ENCODE data around the gene LDB3.
"Not testable (repeated sequence)": the region's sequence is repeated elsewhere in the genome, so short reads cannot be mapped to it uniquely, and the experiment has no call there.

The LDB3 gene

DNA sequence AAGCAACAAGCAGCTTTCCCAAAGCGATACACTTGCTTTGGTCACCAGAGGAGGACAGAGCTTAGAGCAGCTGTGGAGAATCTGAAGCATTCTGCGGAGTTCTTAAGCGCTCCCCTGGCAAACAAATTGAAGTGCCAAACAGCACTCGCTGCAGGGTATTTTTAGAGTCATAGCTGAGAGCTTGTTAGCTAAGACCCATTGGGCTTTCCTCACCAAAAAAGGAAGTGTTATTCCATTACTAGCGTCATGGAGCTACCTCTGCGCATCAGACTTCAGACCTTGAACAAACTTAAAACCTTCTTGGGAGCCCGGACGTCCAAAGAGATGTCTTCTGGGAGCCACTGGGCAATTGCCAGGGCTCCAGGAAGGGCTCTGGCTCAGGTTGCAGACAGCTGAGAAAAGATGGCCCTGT lies 65.0 kb downstream of the LDB3 start:
- WGBS, 2 experiments (ENCODE audit: insufficient coverage in 2 of 2) = 84 to 94% methylated on average over 8 of the region's 8 CpGs
- H3K4me3 ChIP-seq (ENCODE audit: extremely low read depth, insufficient read depth, low read length, poor library complexity, severe bottlenecking) = no peak overlapping the region
- no peak overlapping the region for H3K27ac ChIP-seq (ENCODE audit: low read depth, low read length, severe bottlenecking)
- no peaks in the 10 kb centered on the region for H3K4me1 ChIP-seq (ENCODE audit: control insufficient read depth, insufficient read depth, low read length, poor library complexity, severe bottlenecking)
- no peaks in the 10 kb centered on the region for H3K9me3 ChIP-seq (ENCODE audit: control insufficient read depth, low read length)
- no peaks in the 10 kb centered on the region for H3K36me3 ChIP-seq (ENCODE audit: control insufficient read depth, insufficient read depth, low read length)

DNA sequence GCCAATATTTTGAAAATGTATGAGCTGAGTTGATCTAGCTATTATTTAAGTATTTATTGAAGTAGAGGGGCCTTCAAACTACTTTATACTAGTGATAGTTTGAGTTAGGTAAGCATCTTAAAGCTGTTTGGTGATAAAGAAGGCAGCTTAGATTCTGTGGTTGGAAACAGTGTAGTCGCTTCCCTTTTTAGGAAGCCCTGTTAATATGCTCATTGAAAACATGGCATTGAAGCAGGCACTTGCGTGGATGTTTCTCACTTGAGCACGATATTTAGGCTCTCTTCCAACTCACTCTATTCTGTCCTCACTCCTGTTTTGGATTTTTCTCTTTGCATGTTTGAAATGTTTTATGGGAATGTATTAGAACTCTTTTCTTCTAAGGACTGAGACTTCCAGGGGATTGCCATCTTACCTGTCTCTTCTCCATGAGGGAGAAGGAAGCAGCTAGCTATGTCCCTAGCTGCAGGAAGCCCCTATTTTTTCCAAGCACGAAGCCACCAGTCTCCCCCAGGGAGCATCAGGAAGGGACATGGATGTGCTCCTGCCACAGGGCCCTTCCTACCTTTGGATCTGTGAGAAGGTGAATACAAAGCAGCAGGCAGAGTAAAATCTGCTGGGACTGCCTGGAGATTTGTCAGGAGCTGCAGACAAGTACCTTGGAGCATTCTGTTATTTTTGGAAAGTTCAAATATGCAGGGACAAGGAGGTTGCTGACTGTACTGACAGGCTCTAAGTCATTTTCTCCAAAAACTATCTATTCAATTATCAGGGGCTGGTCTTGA lies 66.1 kb downstream of the LDB3 start:
- Histone ChIP-seq H3K4me1 (ENCODE audit: control insufficient read depth, insufficient read depth, low read length, poor library complexity, severe bottlenecking) (no peaks in the 10 kb centered on the region), H3K9me3 (ENCODE audit: control insufficient read depth, low read length) (no peaks in the 10 kb centered on the region), H3K36me3 (ENCODE audit: control insufficient read depth, insufficient read depth, low read length) (no peaks in the 10 kb centered on the region), H3K27ac (ENCODE audit: low read depth, low read length, severe bottlenecking) (no peak overlapping the region), H3K4me3 (ENCODE audit: extremely low read depth, insufficient read depth, low read length, poor library complexity, severe bottlenecking) (no peak overlapping the region)
- WGBS, 2 experiments (ENCODE audit: insufficient coverage in 2 of 2) = 83 to 100% methylated on average over 1 of the region's 4 CpGs

DNA sequence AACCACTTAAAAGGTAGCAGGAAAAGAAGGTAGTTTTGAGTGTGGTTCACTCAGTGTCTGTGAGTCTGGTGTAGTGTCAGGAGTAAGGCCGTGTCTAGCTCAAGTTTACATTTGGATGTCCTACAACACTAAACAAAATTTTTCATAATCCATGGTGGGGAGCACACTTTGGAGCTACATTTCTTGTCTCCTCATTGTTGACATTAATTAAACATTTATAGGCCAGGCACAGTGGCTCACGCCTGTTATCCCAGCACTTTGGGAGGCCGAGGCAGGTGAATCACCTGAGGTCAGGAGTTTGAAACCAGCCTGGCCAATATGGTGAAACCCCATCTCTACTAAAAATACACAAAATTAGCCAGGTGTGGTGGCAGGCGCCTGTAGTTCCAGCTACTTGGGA lies 67.0 kb downstream of the LDB3 start:
- H3K27ac ChIP-seq (ENCODE audit: low read depth, low read length, severe bottlenecking); H3K4me3 ChIP-seq (ENCODE audit: extremely low read depth, insufficient read depth, low read length, poor library complexity, severe bottlenecking); H3K4me1 ChIP-seq (ENCODE audit: control insufficient read depth, insufficient read depth, low read length, poor library complexity, severe bottlenecking); H3K36me3 ChIP-seq (ENCODE audit: control insufficient read depth, insufficient read depth, low read length); H3K9me3 ChIP-seq (ENCODE audit: control insufficient read depth, low read length): not testable (repeated sequence)
- 83 to 86% methylated on average over 1 of the region's 4 CpGs for WGBS, 2 experiments (ENCODE audit: insufficient coverage in 2 of 2)

DNA sequence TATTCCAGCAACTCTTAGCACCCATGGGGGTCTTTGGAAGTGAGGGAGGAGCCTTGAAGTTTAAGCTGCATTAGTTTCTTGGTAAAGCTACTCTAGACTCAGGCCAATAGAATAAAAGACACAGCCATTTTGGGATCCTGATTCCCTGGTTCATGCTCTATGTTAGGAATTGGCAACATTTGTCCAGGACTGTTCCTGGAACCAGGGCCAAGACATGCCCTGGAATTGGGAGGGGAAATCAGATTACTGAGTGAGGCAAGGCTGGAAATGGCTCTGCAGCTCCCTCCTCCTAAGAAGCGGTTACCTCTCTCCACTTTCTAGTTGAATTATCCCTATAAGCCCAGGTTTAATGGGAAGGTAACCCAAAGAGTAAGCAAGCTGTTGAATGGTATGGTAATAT lies 73.9 kb downstream of the LDB3 start:
- Histone ChIP-seq H3K4me3 (ENCODE audit: extremely low read depth, insufficient read depth, low read length, poor library complexity, severe bottlenecking) (no peak overlapping the region), H3K9me3 (ENCODE audit: control insufficient read depth, low read length) (no peaks in the 10 kb centered on the region), H3K27ac (ENCODE audit: low read depth, low read length, severe bottlenecking) (no peak overlapping the region), H3K4me1 (ENCODE audit: control insufficient read depth, insufficient read depth, low read length, poor library complexity, severe bottlenecking) (no peaks in the 10 kb centered on the region), H3K36me3 (ENCODE audit: control insufficient read depth, insufficient read depth, low read length) (no peaks in the 10 kb centered on the region)
- WGBS, 2 experiments (ENCODE audit: insufficient coverage in 2 of 2) = no CpG with 5 or more reads among the region's 1 CpG

DNA sequence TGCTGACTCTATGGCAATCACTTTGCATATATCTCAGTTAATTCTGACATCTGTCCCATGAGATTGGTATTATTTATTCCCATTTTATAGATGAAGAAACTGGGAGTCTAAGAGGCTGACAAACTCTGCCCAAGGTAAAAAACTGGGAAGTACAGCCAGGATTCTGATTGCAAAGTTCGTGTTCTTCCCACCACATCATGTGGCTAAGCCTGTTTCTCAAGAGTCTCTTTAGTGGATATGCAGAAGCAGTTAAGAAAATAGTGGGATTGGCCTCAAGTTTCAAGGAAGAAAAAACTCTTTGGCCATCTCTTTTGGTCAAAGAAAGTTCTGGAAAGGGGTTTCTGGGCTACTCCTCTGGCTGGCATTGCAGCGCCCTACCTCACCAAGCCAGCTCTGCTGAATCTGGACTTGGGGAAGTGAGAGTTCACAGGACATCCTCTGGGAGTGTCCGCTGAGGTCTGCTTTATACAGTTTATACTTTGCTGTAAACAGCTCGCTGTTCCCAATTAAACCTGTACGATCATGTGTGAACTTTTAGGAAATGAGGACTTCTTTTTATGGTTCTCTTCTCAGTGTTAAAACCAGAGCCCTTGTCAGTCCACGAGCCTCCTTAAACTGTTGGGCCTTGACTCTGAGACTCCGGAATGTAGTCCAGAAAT lies 75.9 kb downstream of the LDB3 start:
- Histone ChIP-seq H3K4me3 (ENCODE audit: extremely low read depth, insufficient read depth, low read length, poor library complexity, severe bottlenecking) (no peak overlapping the region), H3K9me3 (ENCODE audit: control insufficient read depth, low read length) (no peaks in the 10 kb centered on the region), H3K27ac (ENCODE audit: low read depth, low read length, severe bottlenecking) (no peak overlapping the region), H3K4me1 (ENCODE audit: control insufficient read depth, insufficient read depth, low read length, poor library complexity, severe bottlenecking) (no peaks in the 10 kb centered on the region), H3K36me3 (ENCODE audit: control insufficient read depth, insufficient read depth, low read length) (no peaks in the 10 kb centered on the region)
- 88 to 95% methylated on average over 6 of the region's 7 CpGs for WGBS, 2 experiments (ENCODE audit: insufficient coverage in 2 of 2)

DNA sequence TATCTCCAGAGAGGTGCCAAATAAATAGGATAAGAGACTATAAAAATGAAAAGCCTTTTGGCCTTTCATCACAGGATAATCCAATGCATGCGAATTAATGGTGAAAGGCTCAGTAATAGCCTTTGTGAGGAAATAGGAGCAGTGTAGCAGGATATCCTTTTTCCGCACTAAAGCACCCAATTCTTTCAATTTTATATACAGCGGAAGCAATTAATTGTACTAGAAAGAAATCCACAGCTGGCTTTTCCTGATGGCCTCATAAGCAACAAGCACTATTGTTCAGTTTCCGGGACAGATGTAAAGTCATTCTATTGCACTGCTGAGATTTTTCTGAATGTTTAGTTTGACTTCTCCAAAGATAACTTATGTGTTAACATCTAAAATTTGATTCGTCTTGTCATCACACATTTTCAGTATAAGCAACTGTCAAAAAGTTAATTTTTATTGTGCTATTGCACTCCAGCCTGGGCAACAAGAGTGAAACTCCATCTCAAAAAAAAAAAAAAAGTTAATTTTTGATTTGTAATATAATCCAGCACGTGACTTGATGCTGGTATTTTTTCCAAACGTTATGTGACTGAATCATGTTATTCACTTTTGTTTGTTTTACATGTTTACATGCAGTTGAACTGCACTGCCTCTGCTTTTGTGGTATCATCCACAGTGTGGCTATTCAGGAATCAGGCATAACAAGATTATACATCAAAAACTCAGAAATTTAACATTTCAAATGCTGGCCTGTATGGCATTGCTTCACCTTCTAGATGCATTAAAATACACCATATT lies 79.7 kb downstream of the LDB3 start:
- Histone ChIP-seq H3K4me1 (ENCODE audit: control insufficient read depth, insufficient read depth, low read length, poor library complexity, severe bottlenecking) (no peaks in the 10 kb centered on the region), H3K27ac (ENCODE audit: low read depth, low read length, severe bottlenecking) (no peak overlapping the region), H3K36me3 (ENCODE audit: control insufficient read depth, insufficient read depth, low read length) (no peaks in the 10 kb centered on the region), H3K9me3 (ENCODE audit: control insufficient read depth, low read length) (no peaks in the 10 kb centered on the region), H3K4me3 (ENCODE audit: extremely low read depth, insufficient read depth, low read length, poor library complexity, severe bottlenecking) (no peak overlapping the region)
- 90 to 100% methylated on average over 1 to 6 of the region's 7 CpGs for WGBS, 2 experiments (ENCODE audit: insufficient coverage in 2 of 2)

DNA sequence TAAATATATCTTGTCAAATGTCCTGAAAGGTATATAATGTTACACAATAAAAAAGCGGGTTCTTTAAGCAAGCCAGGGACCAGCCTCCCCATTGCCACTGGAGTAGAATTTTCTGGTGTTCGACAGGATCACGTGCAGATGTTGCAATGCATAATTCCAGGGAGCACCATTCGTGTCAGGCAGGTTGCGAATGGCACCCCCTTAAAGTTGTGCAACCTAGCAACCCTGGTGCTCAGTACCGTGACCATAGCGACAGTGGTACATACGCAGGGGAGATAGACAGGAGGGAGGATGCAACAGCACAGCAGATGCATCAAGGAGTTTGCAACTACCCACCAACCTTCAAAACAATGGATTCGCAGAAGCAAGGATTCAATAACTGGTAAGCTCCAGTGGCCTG lies 81.5 kb downstream of the LDB3 start:
- Histone ChIP-seq H3K4me1 (ENCODE audit: control insufficient read depth, insufficient read depth, low read length, poor library complexity, severe bottlenecking) (peaks cover 7% of the 10 kb centered on the region), H3K4me3 (ENCODE audit: extremely low read depth, insufficient read depth, low read length, poor library complexity, severe bottlenecking) (no peak overlapping the region), H3K9me3 (ENCODE audit: control insufficient read depth, low read length) (no peaks in the 10 kb centered on the region), H3K36me3 (ENCODE audit: control insufficient read depth, insufficient read depth, low read length) (no peaks in the 10 kb centered on the region), H3K27ac (ENCODE audit: low read depth, low read length, severe bottlenecking) (no peak overlapping the region)
- whole genome bisulfite sequencing, 2 experiments (ENCODE audit: insufficient coverage in 2 of 2) = 92 to 96% methylated on average over 6 to 9 of the region's 9 CpGs

DNA sequence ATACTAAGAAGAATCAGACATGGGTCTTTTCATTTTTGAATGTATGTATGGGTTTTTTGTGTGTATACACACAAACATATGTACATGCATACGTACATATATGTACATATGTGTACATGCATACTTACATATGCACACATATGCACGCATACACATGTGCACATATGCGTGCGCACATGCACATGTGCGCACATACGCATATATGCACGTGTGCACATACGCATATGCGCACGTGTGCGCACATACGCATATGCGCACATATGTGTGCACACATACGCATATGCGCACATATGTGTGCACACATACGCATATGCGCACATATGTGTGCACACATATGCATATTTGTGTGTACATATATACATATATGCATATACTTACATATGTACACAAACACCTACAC lies 83.2 kb downstream of the LDB3 start:
- Histone ChIP-seq H3K27ac (ENCODE audit: low read depth, low read length, severe bottlenecking) (no peak overlapping the region), H3K4me1 (ENCODE audit: control insufficient read depth, insufficient read depth, low read length, poor library complexity, severe bottlenecking) (peaks cover 8% of the 10 kb centered on the region), H3K9me3 (ENCODE audit: control insufficient read depth, low read length) (no peaks in the 10 kb centered on the region), H3K4me3 (ENCODE audit: extremely low read depth, insufficient read depth, low read length, poor library complexity, severe bottlenecking) (no peak overlapping the region), H3K36me3 (ENCODE audit: control insufficient read depth, insufficient read depth, low read length) (no peaks in the 10 kb centered on the region)
- 82% methylated on average over 12 of the region's 17 CpGs; no CpG with 5 or more reads in 1 of the 2 experiments for WGBS, 2 experiments (ENCODE audit: insufficient coverage in 2 of 2)

DNA sequence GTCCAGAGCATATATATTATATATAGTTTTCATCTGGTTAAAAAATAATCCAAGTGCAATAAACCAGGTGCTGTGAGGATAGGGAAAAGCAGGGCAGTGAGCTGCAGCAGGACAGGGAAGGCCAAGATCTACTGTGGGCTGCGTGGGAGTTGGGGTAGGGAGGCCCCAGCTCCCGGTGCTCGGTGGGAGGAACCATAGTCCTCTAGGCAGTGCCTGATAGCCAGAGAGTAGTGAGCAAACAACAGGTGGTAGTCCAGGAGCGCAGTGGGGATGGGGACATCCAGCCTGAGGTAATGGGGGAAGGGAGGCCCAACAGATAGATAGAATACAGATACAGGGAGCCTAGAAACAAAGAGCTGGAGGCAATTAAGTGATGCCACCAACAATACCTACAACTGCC lies 84.0 kb downstream of the LDB3 start:
- no peak overlapping the region for H3K27ac ChIP-seq (ENCODE audit: low read depth, low read length, severe bottlenecking)
- H3K4me1 ChIP-seq (ENCODE audit: control insufficient read depth, insufficient read depth, low read length, poor library complexity, severe bottlenecking) = peaks cover 8% of the 10 kb centered on the region
- H3K36me3 ChIP-seq (ENCODE audit: control insufficient read depth, insufficient read depth, low read length) = no peaks in the 10 kb centered on the region
- no peak overlapping the region for H3K4me3 ChIP-seq (ENCODE audit: extremely low read depth, insufficient read depth, low read length, poor library complexity, severe bottlenecking)
- no peaks in the 10 kb centered on the region for H3K9me3 ChIP-seq (ENCODE audit: control insufficient read depth, low read length)
- WGBS, 2 experiments (ENCODE audit: insufficient coverage in 2 of 2) = 80 to 96% methylated on average over 2 to 4 of the region's 4 CpGs

DNA sequence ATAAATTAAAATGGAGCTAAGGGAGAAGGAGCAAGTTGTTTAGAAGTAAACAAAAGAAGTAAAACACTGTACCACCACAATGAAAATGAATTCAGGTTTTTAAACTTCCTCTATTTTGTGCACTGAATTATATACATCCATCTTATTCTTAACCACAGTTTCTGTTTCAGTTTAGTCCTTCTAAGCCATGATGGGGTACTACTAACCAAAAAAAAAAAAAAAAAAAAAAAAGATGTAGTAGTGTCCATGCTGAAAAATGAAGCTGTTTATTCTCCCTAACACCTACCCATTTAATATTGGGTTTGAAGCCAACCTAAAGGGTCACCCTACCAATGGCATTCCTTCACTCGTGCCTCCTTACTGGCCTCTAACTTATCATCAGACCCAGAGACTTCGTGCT lies 84.7 kb downstream of the LDB3 start:
- Histone ChIP-seq H3K36me3 (ENCODE audit: control insufficient read depth, insufficient read depth, low read length) (no peaks in the 10 kb centered on the region), H3K4me3 (ENCODE audit: extremely low read depth, insufficient read depth, low read length, poor library complexity, severe bottlenecking) (no peak overlapping the region), H3K9me3 (ENCODE audit: control insufficient read depth, low read length) (no peaks in the 10 kb centered on the region), H3K4me1 (ENCODE audit: control insufficient read depth, insufficient read depth, low read length, poor library complexity, severe bottlenecking) (peaks cover 8% of the 10 kb centered on the region), H3K27ac (ENCODE audit: low read depth, low read length, severe bottlenecking) (no peak overlapping the region)
- 100% methylated on average over 1 of the region's 2 CpGs; no CpG with 5 or more reads in 1 of the 2 experiments for WGBS, 2 experiments (ENCODE audit: insufficient coverage in 2 of 2)
